Activated naive CD8-positive, alpha-beta T cell (primary cell): ENCODE results near the gene PKP2.

Experiments used
- H3K27ac Mint-ChIP-seq: one replicate; pipeline ENCODE4 v1.8.0; 2021; ENCODE audit warnings: mixed read lengths
- H3K27me3 Mint-ChIP-seq: one replicate; pipeline ENCODE4 v1.8.0; 2021; ENCODE audit warnings: mixed read lengths
- H3K36me3 Mint-ChIP-seq: one replicate; pipeline ENCODE4 v1.8.0; 2021; ENCODE audit warnings: mixed read lengths
- H3K4me1 Mint-ChIP-seq: one replicate; pipeline ENCODE4 v1.8.0; 2021; ENCODE audit warnings: low read depth, mixed read lengths
- H3K4me3 Mint-ChIP-seq: one replicate; pipeline ENCODE4 v1.8.0; 2021; ENCODE audit warnings: mild to moderate bottlenecking, mixed read lengths
- H3K9me3 Mint-ChIP-seq: one replicate; pipeline ENCODE4 v1.8.0; 2021; ENCODE audit warnings: low read depth, mixed read lengths

PKP2 gene

DNA sequence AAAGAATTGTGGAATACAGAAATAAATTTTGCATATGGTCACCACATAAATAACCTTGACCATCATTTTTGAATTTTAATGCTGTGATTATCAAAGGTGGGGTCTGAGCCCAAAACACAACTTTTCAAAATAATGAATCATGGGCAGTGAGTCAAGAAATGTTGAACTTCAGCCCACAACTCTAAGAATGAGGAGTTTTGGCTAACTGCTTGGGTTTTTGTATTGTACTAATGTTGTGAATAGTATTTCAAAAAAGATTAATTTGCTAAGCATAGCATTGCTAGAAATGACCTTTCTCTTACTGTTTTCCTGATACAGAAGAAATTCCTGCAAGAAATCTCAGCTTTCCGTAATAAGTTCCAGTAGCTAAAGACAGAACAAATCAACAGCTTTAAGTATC is 116.5 kb downstream of the PKP2 start:
- no peak overlapping the region for H3K4me3 Mint-ChIP-seq
- H3K27me3 Mint-ChIP-seq, result peaks cover 7% of the 10 kb centered on the region
- no peaks in the 10 kb centered on the region for H3K9me3 Mint-ChIP-seq
- H3K36me3 Mint-ChIP-seq, result no peaks in the 10 kb centered on the region
- H3K27ac Mint-ChIP-seq, result no peak overlapping the region
- no peaks in the 10 kb centered on the region for H3K4me1 Mint-ChIP-seq

DNA sequence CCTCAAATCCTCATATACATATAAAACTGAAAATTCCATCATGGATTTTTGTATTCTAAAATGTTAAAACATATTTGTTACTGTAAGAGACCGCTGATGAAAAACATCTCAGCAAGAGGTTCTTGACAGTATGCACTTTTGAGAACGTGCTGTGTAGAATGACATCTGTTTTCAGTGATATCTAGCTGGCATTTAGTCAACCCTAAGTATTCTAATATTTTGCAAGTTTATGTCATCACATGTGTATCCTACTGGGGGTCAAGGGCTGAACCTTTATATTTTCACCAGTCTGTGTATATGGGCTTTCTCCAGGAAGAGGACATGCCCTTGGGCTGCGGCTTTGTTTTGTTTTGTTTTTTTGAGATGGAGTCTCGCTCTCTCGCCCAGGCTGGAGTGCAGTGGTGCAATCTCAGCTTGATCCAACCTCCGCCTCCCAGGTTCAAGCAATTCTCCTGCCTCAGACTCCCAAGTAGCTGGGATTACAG is 118.8 kb downstream of the PKP2 start:
- Mint-ChIP-seq H3K27me3 (peaks cover 10% of the 10 kb centered on the region), H3K9me3 (no peaks in the 10 kb centered on the region), H3K4me1 (no peaks in the 10 kb centered on the region), H3K27ac (no peak overlapping the region), H3K36me3 (no peaks in the 10 kb centered on the region), H3K4me3 (no peak overlapping the region)

DNA sequence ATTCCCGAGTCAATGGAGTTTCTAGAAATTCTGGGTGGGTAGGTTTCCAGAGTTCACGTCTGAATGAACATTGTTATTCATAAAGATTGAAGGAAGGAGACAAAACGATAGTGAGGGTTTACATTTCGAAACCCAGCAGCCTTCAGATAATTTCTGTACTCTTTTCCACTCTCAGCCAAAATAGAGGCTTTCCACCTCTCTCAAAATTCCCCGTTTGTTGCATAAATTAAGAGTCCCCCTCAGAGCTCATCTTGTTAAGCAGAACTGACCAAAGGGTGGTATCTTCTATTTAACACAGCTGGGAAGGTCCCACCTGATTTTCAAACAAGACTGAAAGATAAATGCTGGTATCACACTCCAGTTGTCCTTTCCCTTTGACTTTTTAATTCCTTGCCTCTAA is 119.4 kb downstream of the PKP2 start:
- H3K27ac Mint-ChIP-seq, result no peak overlapping the region

DNA sequence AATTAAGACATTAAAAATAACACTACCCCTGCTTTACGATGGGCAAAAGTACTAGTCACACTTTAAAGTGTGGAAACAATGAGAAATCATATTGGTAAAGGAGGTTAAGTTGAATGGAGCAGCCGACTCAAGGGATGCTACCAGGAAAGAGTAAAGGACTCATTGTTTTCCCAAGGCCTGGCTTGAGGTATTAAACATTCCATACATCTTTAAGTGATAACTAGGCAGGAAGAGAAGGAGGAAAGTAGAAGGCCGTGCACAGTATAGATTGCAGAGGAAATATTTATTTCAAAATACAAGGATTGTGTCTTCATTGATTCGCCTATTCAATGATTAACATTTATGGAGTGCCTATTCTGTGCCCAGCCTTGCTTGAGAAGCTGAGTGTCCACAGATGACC is 120.3 kb downstream of the PKP2 start:
- no peaks in the 10 kb centered on the region for H3K4me1 Mint-ChIP-seq
- H3K4me3 Mint-ChIP-seq, result no peak overlapping the region
- H3K9me3 Mint-ChIP-seq, result no peaks in the 10 kb centered on the region
- no peaks in the 10 kb centered on the region for H3K36me3 Mint-ChIP-seq
- no peak overlapping the region for H3K27ac Mint-ChIP-seq
- peaks cover 13% of the 10 kb centered on the region for H3K27me3 Mint-ChIP-seq

More for the DNA sequence above, 119.4 kb downstream of the PKP2 start:
- Mint-ChIP-seq H3K4me3 (no peak overlapping the region), H3K36me3 (no peaks in the 10 kb centered on the region), H3K4me1 (no peaks in the 10 kb centered on the region), H3K9me3 (no peaks in the 10 kb centered on the region), H3K27me3 (peaks cover 10% of the 10 kb centered on the region)

DNA sequence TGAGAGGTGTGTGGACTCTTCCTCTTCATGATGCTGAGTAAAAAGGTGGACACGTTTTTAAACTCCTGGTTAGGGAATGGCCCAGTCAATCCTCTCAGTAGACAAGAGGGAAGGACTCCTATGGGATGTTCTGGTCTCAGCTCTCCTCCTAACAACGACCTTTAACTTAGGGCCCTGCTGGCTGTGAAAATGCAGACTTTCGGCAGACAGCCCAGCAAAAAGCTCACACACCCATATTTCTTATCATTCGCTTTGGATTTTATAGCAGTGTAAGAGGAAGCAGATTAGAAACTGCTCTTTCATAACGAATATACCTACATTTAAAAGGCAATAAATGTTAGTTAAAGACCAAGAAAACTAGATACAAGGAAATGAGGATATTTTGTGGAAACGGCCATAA is 122.9 kb downstream of the PKP2 start:
- H3K9me3 Mint-ChIP-seq, result no peaks in the 10 kb centered on the region
- no peak overlapping the region for H3K27ac Mint-ChIP-seq
- H3K4me1 Mint-ChIP-seq, result no peaks in the 10 kb centered on the region
- H3K27me3 Mint-ChIP-seq, result peaks cover 21% of the 10 kb centered on the region
- no peak overlapping the region for H3K4me3 Mint-ChIP-seq
- no peaks in the 10 kb centered on the region for H3K36me3 Mint-ChIP-seq

DNA sequence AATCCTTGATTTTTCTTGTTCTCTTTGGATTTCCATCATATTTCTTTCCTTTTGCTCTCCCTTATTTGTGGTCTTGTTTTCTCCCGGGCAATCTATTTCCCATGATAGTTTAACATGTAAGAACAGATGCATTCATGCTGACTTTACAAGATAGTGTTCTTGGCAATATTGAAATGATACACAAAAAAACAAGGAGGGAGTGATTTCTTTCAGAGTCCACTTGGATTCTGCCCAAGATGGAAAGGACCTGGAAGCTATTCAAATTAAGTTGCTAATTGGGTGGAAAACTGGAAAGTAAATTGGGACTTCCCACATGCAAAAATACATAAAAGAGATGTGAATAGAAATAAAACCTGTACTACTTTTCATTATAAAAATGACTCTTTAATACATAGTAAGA is 126.4 kb downstream of the PKP2 start:
- Mint-ChIP-seq H3K9me3 (no peaks in the 10 kb centered on the region), H3K4me1 (no peaks in the 10 kb centered on the region), H3K36me3 (no peaks in the 10 kb centered on the region), H3K27ac (no peak overlapping the region), H3K4me3 (no peak overlapping the region), H3K27me3 (peaks cover 23% of the 10 kb centered on the region)

DNA sequence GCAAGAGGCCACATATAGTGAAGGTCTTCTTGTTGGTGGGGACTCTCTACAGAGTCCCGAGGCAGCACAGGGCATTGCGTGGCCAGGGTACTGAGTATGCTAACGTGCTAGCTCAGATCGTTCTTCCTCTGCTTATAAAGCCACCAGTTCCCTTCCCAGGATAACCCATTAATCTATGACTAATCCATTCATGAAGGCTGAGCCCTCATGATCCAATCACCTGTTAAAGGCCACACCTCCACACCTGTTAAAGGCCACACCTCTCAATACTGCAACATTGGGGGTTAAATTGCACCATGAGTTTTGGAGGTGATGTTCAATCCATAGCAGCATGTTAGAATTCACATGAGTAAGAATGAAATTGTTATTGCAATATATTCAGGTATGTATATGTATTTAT is 128.1 kb downstream of the PKP2 start:
- Mint-ChIP-seq H3K4me1 (no peaks in the 10 kb centered on the region), H3K27me3 (peaks cover 19% of the 10 kb centered on the region), H3K9me3 (no peaks in the 10 kb centered on the region), H3K27ac (no peak overlapping the region), H3K4me3 (no peak overlapping the region), H3K36me3 (no peaks in the 10 kb centered on the region)

DNA sequence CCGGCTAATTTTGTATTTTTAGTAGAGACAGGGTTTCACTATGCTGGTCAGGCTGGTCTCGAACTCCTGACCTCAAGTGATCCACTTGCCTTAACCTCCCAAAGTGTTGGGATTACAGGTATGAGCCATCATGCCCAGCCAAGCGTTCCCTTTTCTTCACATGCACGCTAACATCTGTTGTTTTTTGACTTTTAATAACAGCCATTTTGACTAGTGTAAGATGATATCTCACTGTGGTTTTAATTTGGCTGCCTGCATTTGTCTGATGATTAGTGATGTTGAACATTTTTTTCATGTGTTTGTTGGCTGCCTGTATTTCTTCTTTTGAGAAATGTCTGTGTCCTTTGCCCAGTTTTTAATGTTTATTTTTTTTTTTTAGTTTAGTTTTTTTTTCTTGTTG is 130.7 kb downstream of the PKP2 start:
- H3K27ac Mint-ChIP-seq, result no peak overlapping the region
- H3K36me3 Mint-ChIP-seq, result no peaks in the 10 kb centered on the region
- no peaks in the 10 kb centered on the region for H3K4me1 Mint-ChIP-seq
- peaks cover 17% of the 10 kb centered on the region for H3K27me3 Mint-ChIP-seq
- H3K4me3 Mint-ChIP-seq, result no peak overlapping the region
- H3K9me3 Mint-ChIP-seq, result no peaks in the 10 kb centered on the region

DNA sequence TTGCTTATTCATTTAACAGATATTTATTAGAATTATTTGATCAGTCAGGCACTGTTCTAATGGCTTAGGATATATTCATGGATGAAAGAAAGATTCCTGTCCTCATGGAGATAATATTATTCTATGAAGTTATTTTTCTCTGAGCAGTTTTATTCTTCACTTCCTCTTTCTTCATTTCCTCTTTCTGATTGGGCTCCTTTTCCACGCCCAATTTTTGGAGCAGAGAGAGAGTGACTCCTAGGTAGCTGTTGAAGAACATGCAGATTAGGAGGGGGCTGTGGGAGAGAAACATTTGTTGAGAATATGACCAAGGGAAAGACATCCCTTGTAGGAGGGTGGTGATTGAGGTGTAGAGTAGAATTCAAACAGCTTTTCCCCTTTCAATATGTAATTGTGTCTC is 134.9 kb downstream of the PKP2 start:
- Mint-ChIP-seq H3K36me3 (no peaks in the 10 kb centered on the region), H3K4me3 (no peak overlapping the region), H3K9me3 (no peaks in the 10 kb centered on the region), H3K4me1 (no peaks in the 10 kb centered on the region), H3K27me3 (peaks cover 1% of the 10 kb centered on the region), H3K27ac (no peak overlapping the region)

DNA sequence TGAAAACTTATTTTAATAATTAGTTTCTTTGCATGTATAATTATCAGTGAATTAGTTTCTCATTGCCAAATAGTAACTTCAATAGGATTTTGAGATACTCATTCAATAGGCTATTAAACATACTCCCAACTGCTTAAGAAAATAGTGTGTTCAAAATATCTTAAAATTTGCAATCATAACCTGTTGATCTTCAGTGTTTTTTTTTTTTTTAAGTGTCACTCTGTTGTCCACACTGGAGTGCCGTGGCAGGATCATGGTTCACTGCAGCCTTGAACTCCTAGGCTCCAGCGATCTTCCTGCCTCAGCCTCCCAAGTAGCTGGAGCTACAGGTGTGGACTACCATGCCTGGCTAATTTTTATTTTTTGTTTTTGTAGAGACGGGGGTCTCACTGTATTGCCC is 139.4 kb downstream of the PKP2 start:
- Mint-ChIP-seq H3K27ac (no peak overlapping the region), H3K4me1 (peaks cover 22% of the 10 kb centered on the region), H3K27me3 (no peaks in the 10 kb centered on the region), H3K9me3 (no peaks in the 10 kb centered on the region), H3K36me3 (peaks cover 2% of the 10 kb centered on the region), H3K4me3 (no peak overlapping the region)

DNA sequence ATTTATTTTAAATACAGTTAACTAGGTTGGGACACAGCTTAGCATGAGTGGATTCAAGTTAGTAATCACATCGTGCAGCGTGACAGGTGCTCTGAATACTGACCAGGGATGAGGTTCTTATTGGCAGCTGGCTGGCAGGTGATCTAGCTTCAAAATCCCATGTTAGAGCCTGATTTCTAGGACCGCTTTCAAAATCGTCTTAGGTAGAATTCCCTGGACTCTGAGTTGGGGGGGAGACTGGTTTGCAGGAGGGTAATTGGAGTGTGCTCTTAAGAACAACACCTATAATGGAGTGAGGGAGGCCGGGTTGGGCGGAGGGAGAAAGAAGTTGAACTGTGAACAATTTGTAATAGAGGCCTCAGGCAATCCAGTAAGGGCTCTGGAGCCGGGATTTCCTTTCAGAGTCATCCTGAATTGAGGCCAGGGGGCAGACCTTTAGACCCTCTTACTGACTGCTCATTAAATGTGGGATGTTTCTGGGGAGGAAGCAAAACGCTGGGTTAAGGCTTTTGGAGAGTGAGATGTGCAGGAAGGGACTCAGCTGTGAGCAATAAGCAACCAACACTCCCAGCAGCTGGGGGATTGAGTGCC is 140.0 kb downstream of the PKP2 start:
- Mint-ChIP-seq H3K27ac (peak overlapping the region; percentile 93), H3K4me1 (peaks cover 27% of the 10 kb centered on the region), H3K9me3 (no peaks in the 10 kb centered on the region), H3K27me3 (no peaks in the 10 kb centered on the region), H3K4me3 (peak overlapping the region; percentile 91), H3K36me3 (peaks cover 2% of the 10 kb centered on the region)

DNA sequence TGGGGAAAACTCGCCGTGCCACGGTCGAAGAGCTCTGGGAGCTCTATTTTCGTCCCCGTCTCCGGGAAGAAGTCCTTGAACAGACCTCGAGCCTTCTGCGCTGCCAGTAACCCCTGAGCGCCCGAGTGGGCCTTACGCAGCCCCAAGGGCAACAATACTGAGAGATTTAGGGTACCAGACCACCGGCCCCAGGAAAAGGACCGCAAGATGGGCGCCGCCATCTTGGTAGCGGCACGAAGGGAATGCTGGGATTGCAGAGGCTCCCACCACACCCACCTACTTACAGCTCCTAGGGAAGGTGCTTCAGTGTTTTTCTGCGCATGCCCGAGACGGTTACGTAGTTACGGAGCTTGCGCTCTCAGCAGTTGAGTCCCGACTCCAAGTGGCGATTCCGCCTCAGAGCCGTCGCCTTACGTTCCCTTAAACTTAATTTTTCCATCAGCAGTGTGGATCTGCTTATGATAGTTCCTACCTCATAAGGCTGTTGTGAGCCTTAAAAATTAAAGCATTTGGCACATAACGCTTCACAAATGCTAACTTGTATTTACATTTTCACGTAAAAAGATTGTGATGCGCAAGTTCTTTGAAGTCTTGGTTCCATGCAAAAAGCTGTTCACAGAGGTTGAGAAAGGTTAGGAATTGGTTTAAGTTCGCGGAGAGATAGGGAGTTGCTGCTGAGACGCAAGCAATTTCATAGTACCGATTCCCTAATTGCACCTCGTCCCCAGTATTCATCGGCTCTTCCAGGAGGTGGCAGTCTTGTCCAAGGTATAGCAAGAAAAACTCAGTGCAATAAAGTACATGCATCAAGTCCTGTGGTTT is 140.7 kb downstream of the PKP2 start, which contains the start of gene YARS2:
TSS of gene YARS2 (minus strand) at position 244 of the 822 bp plus-strand sequence. CDS start at position 221, 23 bp downstream.
- no peaks in the 10 kb centered on the region for H3K27me3 Mint-ChIP-seq
- H3K9me3 Mint-ChIP-seq, result no peaks in the 10 kb centered on the region
- peaks cover 27% of the 10 kb centered on the region for H3K4me1 Mint-ChIP-seq
- H3K36me3 Mint-ChIP-seq, result peaks cover 2% of the 10 kb centered on the region
- H3K27ac Mint-ChIP-seq, result peak within 1 kb of the TSS; percentile 93
- H3K4me3 Mint-ChIP-seq, result peak within 1 kb of the TSS; percentile 91

DNA sequence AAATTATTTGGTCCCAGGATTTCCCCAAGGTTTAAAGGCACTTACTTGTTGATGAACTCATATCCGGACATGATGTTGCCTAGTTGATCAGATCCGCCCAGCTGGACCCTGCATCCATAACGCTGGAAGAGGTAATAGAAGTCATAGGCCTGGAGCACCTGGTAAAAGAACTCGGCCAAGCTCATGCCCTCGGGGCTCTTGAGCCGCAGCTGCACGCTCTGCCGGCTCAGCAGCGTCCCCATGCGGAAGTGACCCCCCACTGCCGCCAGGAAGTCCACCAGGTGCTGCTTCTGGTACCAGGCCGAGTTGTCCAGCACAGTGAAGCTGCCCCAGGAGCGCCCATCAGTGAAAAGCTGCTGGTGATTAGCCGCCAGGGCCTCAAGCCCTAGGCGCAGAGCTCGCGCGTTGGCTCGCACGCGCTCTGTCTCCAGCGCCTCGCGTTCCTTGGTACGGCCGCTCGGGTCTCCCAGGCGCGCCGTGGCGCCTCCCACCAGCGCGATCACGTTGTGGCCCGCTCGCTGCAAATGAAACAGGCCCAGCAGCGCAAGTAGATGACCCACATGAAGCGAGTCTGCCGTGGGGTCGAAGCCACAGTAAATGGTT is 141.4 kb downstream of the PKP2 start:
- H3K27me3 Mint-ChIP-seq, result no peaks in the 10 kb centered on the region
- peak overlapping the region; percentile 91 for H3K4me3 Mint-ChIP-seq
- no peaks in the 10 kb centered on the region for H3K9me3 Mint-ChIP-seq
- H3K27ac Mint-ChIP-seq, result peak overlapping the region; percentile 93
- H3K36me3 Mint-ChIP-seq, result peaks cover 5% of the 10 kb centered on the region
- H3K4me1 Mint-ChIP-seq, result peaks cover 27% of the 10 kb centered on the region

DNA sequence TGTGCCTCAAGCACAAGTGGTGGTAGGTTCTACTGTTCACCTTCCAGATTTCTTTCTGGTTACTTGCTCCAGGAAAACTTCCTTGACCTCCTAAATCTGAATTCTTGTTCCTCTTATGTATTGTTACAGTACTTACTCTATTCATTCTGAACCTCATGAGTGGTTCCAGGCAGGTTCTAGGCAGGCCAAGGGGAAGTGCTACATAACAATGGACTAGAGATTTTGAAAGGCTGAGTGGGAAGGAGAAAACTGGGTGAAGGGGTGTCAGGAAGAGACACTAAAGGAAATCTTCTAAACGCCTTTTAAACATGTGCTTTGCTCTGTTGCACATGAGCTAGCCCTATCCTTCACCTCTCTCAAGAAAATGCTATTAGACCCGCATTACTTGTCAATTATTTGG is 142.5 kb downstream of the PKP2 start:
- Mint-ChIP-seq H3K27me3 (no peaks in the 10 kb centered on the region), H3K27ac (peak overlapping the region; percentile 93), H3K9me3 (no peaks in the 10 kb centered on the region), H3K36me3 (peaks cover 5% of the 10 kb centered on the region), H3K4me3 (peak overlapping the region; percentile 91), H3K4me1 (peaks cover 27% of the 10 kb centered on the region)

DNA sequence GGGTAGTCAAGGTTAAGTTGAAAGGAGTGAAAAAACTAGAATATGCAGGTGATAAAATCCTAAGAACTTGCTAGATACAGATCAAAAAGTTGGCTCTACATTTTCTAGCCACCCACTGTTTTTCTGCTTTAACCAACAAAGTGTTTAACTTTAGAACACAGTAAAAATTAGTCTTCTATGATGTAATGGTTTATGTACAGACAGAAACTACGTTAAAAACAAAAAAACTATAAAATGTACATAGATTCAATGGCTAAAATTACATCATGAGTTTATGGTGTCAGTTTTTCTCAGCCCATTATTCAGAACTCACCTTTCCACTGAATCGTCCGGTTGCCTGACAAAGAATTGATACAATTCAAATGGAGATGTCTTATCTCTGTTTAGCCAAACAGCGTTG is 143.0 kb downstream of the PKP2 start:
- peak overlapping the region; percentile 93 for H3K27ac Mint-ChIP-seq

More for the DNA sequence above, 143.0 kb downstream of the PKP2 start:
- no peaks in the 10 kb centered on the region for H3K27me3 Mint-ChIP-seq
- peaks cover 5% of the 10 kb centered on the region for H3K36me3 Mint-ChIP-seq
- peaks cover 27% of the 10 kb centered on the region for H3K4me1 Mint-ChIP-seq
- peak overlapping the region; percentile 91 for H3K4me3 Mint-ChIP-seq
- H3K9me3 Mint-ChIP-seq, result no peaks in the 10 kb centered on the region
